WI38 (cell line): ENCODE results near the gene TSHZ2.

ENCODE experiments used
- H3K4me3 ChIP-seq: 2 replicates; pipeline ENCODE4 v1.5.1; 2011; ENCODE audit warnings: low read depth, mild to moderate bottlenecking, control low read depth, low read length
- TF ChIP-seq, protein P1 (sequence below): IDR thresholded peaks from 2 replicates; pipeline ENCODE4 v1.5.1; 2012; ENCODE audit warnings: low read depth, mild to moderate bottlenecking, control low read depth, low read length

TSHZ2 gene

DNA sequence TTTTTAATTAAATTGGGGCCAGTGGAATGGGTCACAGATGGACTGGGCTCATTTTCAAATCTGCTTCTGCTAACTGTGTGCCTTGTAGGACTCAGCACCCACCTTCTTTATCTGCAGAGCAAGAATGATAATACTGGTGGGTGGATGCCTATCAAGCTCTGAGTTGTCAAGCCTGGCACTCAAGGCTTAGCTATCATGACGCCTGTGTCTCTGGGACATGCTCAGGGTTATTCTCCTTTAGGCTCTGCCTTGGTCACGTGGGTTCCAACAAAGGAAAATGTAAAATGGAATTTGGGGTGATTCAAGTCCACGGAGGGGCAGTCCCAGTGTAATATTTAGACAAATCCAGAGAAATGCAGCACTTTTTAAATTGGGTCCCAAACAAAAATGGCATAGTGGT, 202.3 kb downstream of the TSHZ2 start:
- TF ChIP-seq, protein P1, sequence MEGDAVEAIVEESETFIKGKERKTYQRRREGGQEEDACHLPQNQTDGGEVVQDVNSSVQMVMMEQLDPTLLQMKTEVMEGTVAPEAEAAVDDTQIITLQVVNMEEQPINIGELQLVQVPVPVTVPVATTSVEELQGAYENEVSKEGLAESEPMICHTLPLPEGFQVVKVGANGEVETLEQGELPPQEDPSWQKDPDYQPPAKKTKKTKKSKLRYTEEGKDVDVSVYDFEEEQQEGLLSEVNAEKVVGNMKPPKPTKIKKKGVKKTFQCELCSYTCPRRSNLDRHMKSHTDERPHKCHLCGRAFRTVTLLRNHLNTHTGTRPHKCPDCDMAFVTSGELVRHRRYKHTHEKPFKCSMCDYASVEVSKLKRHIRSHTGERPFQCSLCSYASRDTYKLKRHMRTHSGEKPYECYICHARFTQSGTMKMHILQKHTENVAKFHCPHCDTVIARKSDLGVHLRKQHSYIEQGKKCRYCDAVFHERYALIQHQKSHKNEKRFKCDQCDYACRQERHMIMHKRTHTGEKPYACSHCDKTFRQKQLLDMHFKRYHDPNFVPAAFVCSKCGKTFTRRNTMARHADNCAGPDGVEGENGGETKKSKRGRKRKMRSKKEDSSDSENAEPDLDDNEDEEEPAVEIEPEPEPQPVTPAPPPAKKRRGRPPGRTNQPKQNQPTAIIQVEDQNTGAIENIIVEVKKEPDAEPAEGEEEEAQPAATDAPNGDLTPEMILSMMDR: no peak
- no peak overlapping the region for H3K4me3 ChIP-seq

- TF ChIP-seq, protein P1: no peak
- no peak overlapping the region for H3K4me3 ChIP-seq
Observed at GRCh38 chr20:53175135-53175780, 203.1 kb downstream of the TSHZ2 start.

DNA sequence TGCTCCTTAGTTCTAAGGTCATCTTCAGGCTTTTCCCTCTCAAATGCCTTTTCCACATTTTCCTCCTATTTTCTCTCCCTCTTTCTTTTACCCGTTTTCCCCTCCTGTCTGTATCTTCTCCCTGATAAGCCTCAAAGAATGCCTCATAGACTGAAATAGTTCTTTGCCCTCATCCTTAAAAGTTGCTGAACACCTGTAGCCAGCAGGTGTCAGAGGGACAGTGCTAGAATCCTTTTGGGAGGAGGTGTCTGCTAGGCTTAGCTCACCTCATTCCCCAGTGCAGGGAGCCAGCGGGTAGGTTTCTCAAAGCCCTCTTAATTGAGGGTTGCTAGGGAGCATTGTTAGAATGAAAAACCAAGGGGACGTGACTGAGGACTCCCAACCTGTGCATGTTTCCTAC, 204.0 kb downstream of the TSHZ2 start:
- TF ChIP-seq, protein P1: no peak
- H3K4me3 ChIP-seq: no peak overlapping the region

- TF ChIP-seq, protein P1: no peak
- no peak overlapping the region for H3K4me3 ChIP-seq
Observed at GRCh38 chr20:53177687-53178086, 205.5 kb downstream of the TSHZ2 start.

GRCh38 chr20:53179749-53180148, 207.6 kb downstream of the TSHZ2 start:
- TF ChIP-seq, protein P1: no peak
- H3K4me3 ChIP-seq: no peak overlapping the region

- no peak overlapping the region for H3K4me3 ChIP-seq
- TF ChIP-seq, protein P1: no peak
Observed at GRCh38 chr20:53180928-53181362, 208.8 kb downstream of the TSHZ2 start.

GRCh38 chr20:53181866-53182376, 209.8 kb downstream of the TSHZ2 start:
- H3K4me3 ChIP-seq: no peak overlapping the region
- TF ChIP-seq, protein P1: no peak
